GM12875 (cell line): ENCODE data around the gene MBP.
"Not testable (repeated sequence)": the region's sequence is repeated elsewhere in the genome, so short reads cannot be mapped to it uniquely, and the experiment has no call there.

Experiments
- H3K4me3 ChIP-seq: one replicate; pipeline ENCODE4 v1.5.1; 2011; ENCODE audit warnings: low read depth, low read length, control low read depth
- CTCF ChIP-seq: IDR thresholded peaks from 2 replicates; pipeline ENCODE4 v1.5.1; 2011; ENCODE audit warnings: low read depth, mild to moderate bottlenecking, control low read depth, inconsistent platforms, low read length, moderate library complexity, borderline replicate concordance; ENCODE audit not compliant: insufficient read depth

The MBP gene

GRCh38 chr18:76948345-76948744 lies 184.2 kb downstream of the MBP start:
- H3K4me3 ChIP-seq: no peak overlapping the region
- no peak for TF ChIP-seq CTCF

DNA sequence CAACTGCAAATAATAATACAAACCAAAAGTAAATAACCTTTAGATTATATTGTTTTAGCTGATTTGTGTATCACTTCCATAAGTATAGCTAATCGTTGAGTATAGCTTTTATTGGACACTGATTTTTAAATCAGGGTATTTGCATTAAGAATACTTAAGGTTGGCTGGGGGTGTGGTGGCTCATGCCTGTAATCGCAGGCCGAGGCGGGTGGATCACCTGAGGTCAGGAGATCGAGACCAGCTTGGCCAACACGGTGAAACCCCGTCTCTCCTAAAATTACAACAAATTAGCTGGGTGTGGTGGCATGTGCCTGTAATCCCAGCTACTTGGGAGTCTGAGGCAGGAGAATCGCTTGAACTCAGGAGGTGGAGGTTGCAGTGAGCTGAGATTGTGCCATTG lies 188.2 kb downstream of the MBP start:
- H3K4me3 ChIP-seq: not testable (repeated sequence)

GRCh38 chr18:76943542-76944339 lies 188.8 kb downstream of the MBP start:
- no peak for TF ChIP-seq CTCF
- H3K4me3 ChIP-seq: no peak overlapping the region

DNA sequence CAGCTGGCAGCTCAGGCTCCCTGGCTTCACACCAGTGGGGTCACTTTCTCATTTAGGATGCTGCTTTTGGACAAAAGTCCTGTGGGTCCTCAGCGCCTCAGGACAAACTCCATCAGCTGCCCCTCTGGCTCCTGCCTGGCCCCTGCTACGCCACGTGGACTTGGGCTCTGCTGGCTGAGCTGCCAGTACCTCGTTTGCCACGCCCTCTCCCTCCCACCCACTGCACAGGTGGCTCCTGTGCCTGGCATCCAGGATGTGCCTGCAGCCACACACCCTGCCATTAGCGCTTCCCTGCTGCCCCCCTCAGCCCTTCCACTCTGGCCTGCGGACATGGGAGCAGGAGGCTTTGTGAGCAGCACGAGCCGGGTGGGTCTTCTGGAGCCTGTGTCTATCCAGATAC lies 191.3 kb downstream of the MBP start:
- TF ChIP-seq CTCF: no peak
- no peak overlapping the region for H3K4me3 ChIP-seq

GRCh38 chr18:76938619-76939018 lies 194.0 kb downstream of the MBP start:
- H3K4me3 ChIP-seq: no peak overlapping the region
- TF ChIP-seq CTCF: no peak

DNA sequence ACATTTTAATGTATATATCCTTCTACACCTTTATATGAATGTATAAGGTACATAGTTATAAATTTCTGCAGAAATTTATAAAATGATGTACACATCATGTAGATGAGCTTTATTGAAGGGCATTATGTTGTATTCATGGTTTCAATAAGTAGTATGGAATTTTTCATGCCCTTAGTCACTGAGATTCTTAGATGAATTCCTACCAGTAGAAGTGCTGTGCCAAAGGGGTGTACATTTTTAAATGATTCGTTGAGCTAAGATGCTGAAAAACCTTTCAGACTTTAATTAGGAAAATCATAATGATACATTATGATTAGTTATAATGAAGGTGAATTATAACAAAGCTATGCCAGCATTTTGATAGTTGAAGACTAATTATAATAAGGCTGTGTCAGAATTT lies 195.0 kb downstream of the MBP start:
- no peak overlapping the region for H3K4me3 ChIP-seq
- TF ChIP-seq CTCF: no peak

GRCh38 chr18:76936877-76937276 lies 195.7 kb downstream of the MBP start:
- H3K4me3 ChIP-seq: no peak overlapping the region
- TF ChIP-seq CTCF: no peak

DNA sequence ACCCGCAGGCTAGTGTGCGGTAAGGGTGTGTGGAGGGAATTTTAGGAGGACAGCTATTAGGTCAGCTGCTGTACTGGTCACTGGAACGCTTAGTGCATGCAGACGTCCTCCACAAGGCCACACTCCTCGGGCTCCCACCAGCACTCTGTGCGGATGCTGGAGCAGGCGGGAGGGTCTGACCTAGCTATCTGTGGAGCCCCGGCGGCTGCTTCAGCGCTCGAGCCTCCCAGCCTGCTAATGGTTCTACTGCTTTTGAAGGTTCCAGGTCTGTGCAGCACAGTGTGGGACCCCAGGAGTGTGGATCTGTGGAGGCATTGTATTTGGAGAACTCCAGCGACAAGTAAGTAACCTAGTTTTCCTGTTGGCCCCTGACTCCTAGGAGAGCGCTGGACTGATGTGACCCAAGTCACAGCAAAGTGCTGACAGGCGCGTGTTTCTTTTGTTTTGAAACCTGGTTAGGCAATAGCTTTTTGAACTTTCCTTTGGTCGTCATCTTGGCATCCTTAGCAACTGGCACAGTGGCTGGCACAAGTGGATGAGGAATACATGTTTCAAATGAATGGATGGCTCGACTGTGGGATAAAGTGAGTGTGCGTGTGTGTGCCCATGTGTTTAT lies 196.8 kb downstream of the MBP start:
- no peak for TF ChIP-seq CTCF
- H3K4me3 ChIP-seq: no peak overlapping the region
